ENCODE measurements around the gene POU2F3.

POU2F3 gene

GRCh38 chr11:120285256-120285655 is 45.3 kb downstream of the POU2F3 start:
- Histone ChIP-seq H3K9me3 (no peaks in the 10 kb centered on the region), H3K27me3 (peaks cover 0 to 7% of the 10 kb centered on the region in 2 donors), H3K4me1 (peaks cover 0 to 3% (median 0%) of the 10 kb centered on the region in 4 donors), H3K36me3 (no peaks in the 10 kb centered on the region), H3K27ac (no peak overlapping the region), H3K4me3 (no peak overlapping the region)
- TF ChIP-seq CTCF (IDR thresholded peaks at IDR 0.05), result no peak
- no peak for DNase-seq
- intact Hi-C loops (cut with DNase I; ENCODE audit: low total_unique reads), result no loop called here

- no peak for DNase-seq
- Histone ChIP-seq H3K27me3 (peaks cover 0 to 16% of the 10 kb centered on the region in 2 donors), H3K36me3 (no peaks in the 10 kb centered on the region), H3K27ac (no peak overlapping the region), H3K4me3 (no peak overlapping the region), H3K9me3 (no peaks in the 10 kb centered on the region), H3K4me1 (no peaks in the 10 kb centered on the region)
- intact Hi-C loops (cut with DNase I; ENCODE audit: low total_unique reads), result no loop called here
- TF ChIP-seq CTCF (IDR thresholded peaks at IDR 0.05), result no peak
Observed at GRCh38 chr11:120288021-120288420, 48.1 kb downstream of the POU2F3 start.

- peaks cover 0 to 29% of the 10 kb centered on the region in 2 donors for H3K27me3 ChIP-seq
- intact Hi-C loops (cut with DNase I; ENCODE audit: low total_unique reads), result no loop called here
- H3K9me3 ChIP-seq, result no peaks in the 10 kb centered on the region
- H3K36me3 ChIP-seq, result no peaks in the 10 kb centered on the region
- H3K4me1 ChIP-seq, result no peaks in the 10 kb centered on the region
- H3K27ac ChIP-seq, result no peak overlapping the region
- H3K4me3 ChIP-seq, result no peak overlapping the region
- no peak for DNase-seq
- no peak for TF ChIP-seq CTCF (IDR thresholded peaks at IDR 0.05)
Observed at GRCh38 chr11:120289426-120289825, 49.5 kb downstream of the POU2F3 start.

- Histone ChIP-seq H3K27me3 (peaks cover 0 to 39% of the 10 kb centered on the region in 2 donors), H3K4me1 (no peaks in the 10 kb centered on the region), H3K27ac (no peak overlapping the region), H3K4me3 (no peak overlapping the region), H3K36me3 (no peaks in the 10 kb centered on the region), H3K9me3 (no peaks in the 10 kb centered on the region)
- intact Hi-C loops (cut with DNase I; ENCODE audit: low total_unique reads), result no loop called here
- no peak for TF ChIP-seq CTCF (IDR thresholded peaks at IDR 0.05)
- DNase-seq, result no peak
Observed at GRCh38 chr11:120290956-120291355, 51.0 kb downstream of the POU2F3 start.

GRCh38 chr11:120293038-120293800 is 53.3 kb downstream of the POU2F3 start:
- peaks cover 0 to 42% of the 10 kb centered on the region in 2 donors for H3K27me3 ChIP-seq

More at GRCh38 chr11:120293038-120293800, 53.3 kb downstream of the POU2F3 start:
- Histone ChIP-seq H3K9me3 (no peaks in the 10 kb centered on the region), H3K27ac (no peak overlapping the region), H3K4me3 (no peak overlapping the region), H3K36me3 (no peaks in the 10 kb centered on the region), H3K4me1 (no peaks in the 10 kb centered on the region)
- no peak for DNase-seq
- no peak for TF ChIP-seq CTCF (IDR thresholded peaks at IDR 0.05)
- intact Hi-C loops (cut with DNase I; ENCODE audit: low total_unique reads), result no loop called here

All from tibial artery (tissue), 4 donors.